Measurements from ENCODE around the gene ETFDH.

DNA sequence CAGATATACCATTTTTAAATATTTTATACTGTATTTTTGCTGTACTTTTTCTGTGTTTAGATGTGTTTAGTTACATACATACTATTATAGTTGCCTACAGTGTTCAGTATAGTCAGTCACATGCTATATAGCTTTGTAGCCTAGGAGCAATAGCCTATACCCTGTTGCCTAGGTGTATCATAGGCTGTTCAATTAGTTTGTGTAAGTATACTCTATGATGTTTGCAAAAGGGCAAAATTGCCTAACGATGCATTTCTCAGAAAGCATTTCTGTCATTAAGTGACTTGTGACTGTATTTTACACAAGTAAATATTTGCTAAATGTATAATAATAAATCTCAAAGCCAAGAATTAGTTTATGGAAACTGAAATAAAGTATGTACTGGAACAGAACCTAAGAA is 9.5 kb downstream of the ETFDH start:
- no peak for TF ChIP-seq ZNF747 (tag by site-specific recombination; IDR thresholded peaks at IDR 0.05)
- no peak for TF ChIP-seq ZNF629 (tag by site-specific recombination; IDR thresholded peaks at IDR 0.05)
- TF ChIP-seq, protein P1, sequence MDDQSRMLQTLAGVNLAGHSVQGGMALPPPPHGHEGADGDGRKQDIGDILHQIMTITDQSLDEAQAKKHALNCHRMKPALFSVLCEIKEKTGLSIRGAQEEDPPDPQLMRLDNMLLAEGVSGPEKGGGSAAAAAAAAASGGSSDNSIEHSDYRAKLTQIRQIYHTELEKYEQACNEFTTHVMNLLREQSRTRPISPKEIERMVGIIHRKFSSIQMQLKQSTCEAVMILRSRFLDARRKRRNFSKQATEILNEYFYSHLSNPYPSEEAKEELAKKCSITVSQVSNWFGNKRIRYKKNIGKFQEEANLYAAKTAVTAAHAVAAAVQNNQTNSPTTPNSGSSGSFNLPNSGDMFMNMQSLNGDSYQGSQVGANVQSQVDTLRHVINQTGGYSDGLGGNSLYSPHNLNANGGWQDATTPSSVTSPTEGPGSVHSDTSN (CRISPR knock-in tag; IDR thresholded peaks at IDR 0.05) = no peak
- TF ChIP-seq, protein P2, sequence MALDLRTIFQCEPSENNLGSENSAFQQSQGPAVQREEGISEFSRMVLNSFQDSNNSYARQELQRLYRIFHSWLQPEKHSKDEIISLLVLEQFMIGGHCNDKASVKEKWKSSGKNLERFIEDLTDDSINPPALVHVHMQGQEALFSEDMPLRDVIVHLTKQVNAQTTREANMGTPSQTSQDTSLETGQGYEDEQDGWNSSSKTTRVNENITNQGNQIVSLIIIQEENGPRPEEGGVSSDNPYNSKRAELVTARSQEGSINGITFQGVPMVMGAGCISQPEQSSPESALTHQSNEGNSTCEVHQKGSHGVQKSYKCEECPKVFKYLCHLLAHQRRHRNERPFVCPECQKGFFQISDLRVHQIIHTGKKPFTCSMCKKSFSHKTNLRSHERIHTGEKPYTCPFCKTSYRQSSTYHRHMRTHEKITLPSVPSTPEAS (tag by site-specific recombination; IDR thresholded peaks at IDR 0.05) = no peak
- no peak for TF ChIP-seq ZFP37 (tag by site-specific recombination; IDR thresholded peaks at IDR 0.05)
